ENCODE data around the gene ONECUT2.

ONECUT2 gene

GRCh38 chr18:57533868-57534510 lies 98.8 kb downstream of the ONECUT2 start:
- no peak overlapping the region for H3K27ac Mint-ChIP-seq

GRCh38 chr18:57534511-57534909 lies 99.3 kb downstream of the ONECUT2 start:
- no peaks in the 10 kb centered on the region for H3K36me3 Mint-ChIP-seq (ENCODE audit: insufficient read depth)
- no peak overlapping the region for H3K27ac Mint-ChIP-seq
- no peak overlapping the region for H3K4me3 Mint-ChIP-seq
- H3K4me1 Mint-ChIP-seq (ENCODE audit: low read depth in 2 of 2): no peaks in the 10 kb centered on the region
- DNase-seq (no peak), ATAC-seq (replicated peaks) (no peak)
- H3K9me3 Mint-ChIP-seq: no peaks in the 10 kb centered on the region
- H3K27me3 Mint-ChIP-seq: peaks cover 6 to 21% of the 10 kb centered on the region in 2 donors

More at GRCh38 chr18:57533868-57534510, 98.8 kb downstream of the ONECUT2 start:
- DNase-seq (no peak), ATAC-seq (replicated peaks) (no peak)
- Mint-ChIP-seq H3K27me3 (peaks cover 8 to 27% of the 10 kb centered on the region in 2 donors), H3K4me3 (no peak overlapping the region), H3K36me3 (ENCODE audit: insufficient read depth) (no peaks in the 10 kb centered on the region), H3K4me1 (ENCODE audit: low read depth in 2 of 2) (no peaks in the 10 kb centered on the region), H3K9me3 (no peaks in the 10 kb centered on the region)

GRCh38 chr18:57538614-57539013 lies 103.4 kb downstream of the ONECUT2 start:
- Mint-ChIP-seq H3K27me3 (peaks cover 6% of the 10 kb centered on the region in 2 donors), H3K27ac (no peak overlapping the region), H3K9me3 (no peaks in the 10 kb centered on the region), H3K4me1 (ENCODE audit: low read depth in 2 of 2) (no peaks in the 10 kb centered on the region), H3K36me3 (ENCODE audit: insufficient read depth) (no peaks in the 10 kb centered on the region), H3K4me3 (no peak overlapping the region)
- ATAC-seq (replicated peaks) (no peak), DNase-seq (no peak)

GRCh38 chr18:57539702-57540101 lies 104.5 kb downstream of the ONECUT2 start:
- Mint-ChIP-seq H3K4me3 (no peak overlapping the region), H3K4me1 (ENCODE audit: low read depth in 2 of 2) (no peaks in the 10 kb centered on the region), H3K9me3 (no peaks in the 10 kb centered on the region), H3K27ac (no peak overlapping the region), H3K27me3 (peaks cover 6% of the 10 kb centered on the region in 2 donors), H3K36me3 (ENCODE audit: insufficient read depth) (no peaks in the 10 kb centered on the region)
- no peak for ATAC-seq (replicated peaks)
- DNase-seq: no peak

Measured in effector memory CD8-positive, alpha-beta T cell (primary cell).